Measurements from ENCODE around the gene ACVRL1. TPM values are rescaled to one million over a fixed set of nuclear protein-coding genes. Genes with fewer than 3 reads are reported as not detected.

Gene ACVRL1
- total RNA-seq, 2 experiments from 2014 or later, result not detected

- CTCF ChIA-PET, result no interaction called here
- POLR2A ChIA-PET, result no interaction called here
- Mint-ChIP-seq H3K27me3 (peaks cover 29% of the 10 kb centered on the region), H3K4me1 (no peaks in the 10 kb centered on the region), H3K36me3 (ENCODE audit: low read depth) (no peaks in the 10 kb centered on the region), H3K4me3 (no peak overlapping the region), H3K27ac (no peak overlapping the region), H3K9me3 (no peaks in the 10 kb centered on the region)
- DNase-seq, result no peak
These were observed 637 bp downstream of the ACVRL1 start for GRCh38 chr12:51907856-51908425.

DNA sequence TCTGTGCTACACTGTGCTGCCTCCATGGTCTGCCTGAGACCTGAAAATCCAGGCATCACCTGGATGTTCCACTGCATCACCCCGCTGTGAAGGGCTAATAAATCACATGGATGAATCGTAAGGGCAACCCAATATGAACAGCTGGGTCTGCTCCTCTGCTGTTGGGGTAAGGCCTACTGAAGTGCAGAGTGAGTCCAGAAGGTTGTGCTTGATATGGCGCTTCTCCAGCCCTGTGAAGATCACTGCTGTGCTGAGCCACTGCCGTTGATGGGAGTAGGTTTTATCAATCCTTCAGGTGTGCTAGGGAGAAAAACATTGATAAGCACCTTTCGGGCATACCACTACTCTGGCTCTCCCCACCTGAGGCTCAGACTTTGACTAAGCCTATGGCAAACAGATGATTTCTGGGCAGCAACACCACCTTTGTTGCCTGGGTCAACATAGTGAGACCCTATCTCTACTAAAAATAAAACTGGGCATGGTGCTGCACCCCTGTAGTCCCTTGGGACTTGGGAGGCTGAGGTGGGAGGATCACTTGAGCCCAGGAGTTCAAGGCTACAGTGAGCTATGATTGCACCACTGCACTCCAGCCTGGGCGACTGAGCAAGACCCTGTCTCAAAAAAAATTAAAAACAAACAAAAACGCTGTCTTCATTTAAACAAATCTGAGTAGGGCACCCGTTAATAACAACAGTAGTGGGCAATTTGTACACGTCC lies 1.7 kb downstream of the ACVRL1 start:
- Mint-ChIP-seq H3K9me3 (no peaks in the 10 kb centered on the region), H3K4me1 (no peaks in the 10 kb centered on the region), H3K27me3 (peaks cover 25% of the 10 kb centered on the region), H3K36me3 (ENCODE audit: low read depth) (no peaks in the 10 kb centered on the region), H3K4me3 (no peak overlapping the region), H3K27ac (no peak overlapping the region)
- no peak for DNase-seq
- ChIA-PET CTCF (no interaction called here), POLR2A (no interaction called here)

- H3K27me3 Mint-ChIP-seq, result peaks cover 24% of the 10 kb centered on the region
- H3K36me3 Mint-ChIP-seq (ENCODE audit: low read depth), result no peaks in the 10 kb centered on the region
- no peaks in the 10 kb centered on the region for H3K9me3 Mint-ChIP-seq
- POLR2A ChIA-PET, result no interaction called here
- no peak overlapping the region for H3K27ac Mint-ChIP-seq
- H3K4me3 Mint-ChIP-seq, result no peak overlapping the region
- no peaks in the 10 kb centered on the region for H3K4me1 Mint-ChIP-seq
- CTCF ChIA-PET, result no interaction called here
- no peak for DNase-seq
These were observed 2.9 kb downstream of the ACVRL1 start for GRCh38 chr12:51910168-51910567.

DNA sequence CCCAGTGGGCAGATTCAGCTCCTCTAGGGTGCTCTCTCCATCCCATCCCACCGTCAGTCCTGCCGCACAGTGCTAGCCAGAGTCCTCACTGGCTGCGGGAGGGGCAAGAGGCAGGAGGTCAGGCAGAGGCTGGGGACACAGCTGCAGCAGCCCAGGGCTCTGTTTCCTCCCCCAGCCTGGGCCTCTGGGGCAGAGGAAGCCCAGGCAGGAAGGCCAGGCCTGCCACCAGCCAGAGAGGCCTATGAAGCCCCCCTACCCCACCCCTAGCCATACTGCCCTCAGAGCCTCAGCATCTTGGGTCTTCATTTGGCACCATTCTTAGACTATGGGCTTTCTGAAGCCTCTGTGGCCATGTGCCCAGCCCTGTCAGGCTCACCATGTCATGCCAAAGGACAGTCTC lies 3.4 kb downstream of the ACVRL1 start:
- POLR2A ChIA-PET, result no interaction called here
- H3K4me3 Mint-ChIP-seq, result no peak overlapping the region
- CTCF ChIA-PET, result interaction anchor here (0.6 kb wide), 1 partner anchor 13 kb away, joined by 3 read pairs; no protein-coding TSS in a partner anchor

GRCh38 chr12:51911307-51911706 lies 4.0 kb downstream of the ACVRL1 start:
- Mint-ChIP-seq H3K9me3 (no peaks in the 10 kb centered on the region), H3K4me3 (no peak overlapping the region), H3K27me3 (peaks cover 20% of the 10 kb centered on the region), H3K4me1 (no peaks in the 10 kb centered on the region), H3K27ac (no peak overlapping the region), H3K36me3 (ENCODE audit: low read depth) (no peaks in the 10 kb centered on the region)
- POLR2A ChIA-PET, result no interaction called here
- no peak for DNase-seq
- CTCF ChIA-PET, result interaction anchor here (0.6 to 1.8 kb wide), 3 partner anchors 7 to 69 kb away, joined by 3 to 5 read pairs (median 3); no protein-coding TSS in a partner anchor

More for the DNA sequence above, 3.4 kb downstream of the ACVRL1 start:
- DNase-seq, result no peak
- H3K9me3 Mint-ChIP-seq, result no peaks in the 10 kb centered on the region
- peaks cover 24% of the 10 kb centered on the region for H3K27me3 Mint-ChIP-seq
- no peaks in the 10 kb centered on the region for H3K36me3 Mint-ChIP-seq (ENCODE audit: low read depth)
- H3K27ac Mint-ChIP-seq, result no peak overlapping the region
- H3K4me1 Mint-ChIP-seq, result no peaks in the 10 kb centered on the region

DNA sequence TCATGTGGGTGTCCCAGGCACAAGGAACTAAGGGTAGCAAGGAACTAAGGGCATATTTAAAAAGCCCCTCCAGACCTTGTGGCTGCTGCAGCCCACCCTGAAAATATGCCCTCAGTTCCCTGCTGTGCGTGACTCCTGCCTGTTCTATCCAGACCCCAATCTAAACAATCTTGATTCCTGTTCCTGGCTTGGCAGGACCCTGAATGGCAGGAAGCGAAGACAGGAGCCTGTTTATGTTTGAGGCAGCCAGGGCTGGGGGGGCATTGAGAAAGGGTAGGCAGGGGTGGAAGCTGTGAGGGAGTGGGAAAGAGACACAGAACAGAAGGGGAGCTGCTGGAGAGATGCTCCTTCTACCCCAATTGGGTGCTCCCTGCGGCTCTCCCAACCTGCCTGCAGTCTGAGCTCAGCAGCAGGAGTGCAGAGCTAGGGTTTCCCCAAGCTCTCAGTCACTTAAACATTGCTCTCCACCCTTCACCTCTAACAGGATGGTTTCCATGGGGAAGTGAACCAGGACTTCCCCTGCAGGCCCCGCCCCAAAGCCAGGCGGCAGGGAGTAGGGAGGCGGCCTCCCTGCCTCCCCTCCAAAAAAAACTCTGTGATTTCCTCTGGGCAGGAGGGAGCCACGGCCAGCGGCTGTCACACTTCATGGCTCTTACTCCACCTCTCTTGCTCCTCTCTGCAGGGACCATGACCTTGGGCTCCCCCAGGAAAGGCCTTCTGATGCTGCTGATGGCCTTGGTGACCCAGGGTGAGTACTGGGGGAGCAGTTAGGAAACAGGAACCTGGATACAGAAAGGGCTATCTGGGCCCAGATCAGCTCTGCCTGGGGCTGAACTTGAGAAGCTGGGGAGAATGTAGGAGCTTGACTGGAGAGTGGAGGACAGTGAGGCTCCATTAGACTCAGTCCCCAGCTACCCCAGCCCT lies 4.7 kb downstream of the ACVRL1 start:
- no peak for DNase-seq
- no peaks in the 10 kb centered on the region for H3K4me1 Mint-ChIP-seq
- POLR2A ChIA-PET, result no interaction called here
- H3K27me3 Mint-ChIP-seq, result peaks cover 17% of the 10 kb centered on the region
- no peak overlapping the region for H3K27ac Mint-ChIP-seq
- no peaks in the 10 kb centered on the region for H3K36me3 Mint-ChIP-seq (ENCODE audit: low read depth)
- CTCF ChIA-PET, result interaction anchor here (0.6 to 1.8 kb wide), 5 partner anchors 8 to 69 kb away, joined by 3 to 5 read pairs (median 3); no protein-coding TSS in a partner anchor
- no peaks in the 10 kb centered on the region for H3K9me3 Mint-ChIP-seq
- H3K4me3 Mint-ChIP-seq, result no peak overlapping the region

GRCh38 chr12:51913071-51914033 lies 6.0 kb downstream of the ACVRL1 start:
- H3K4me1 Mint-ChIP-seq, result no peaks in the 10 kb centered on the region
- H3K27me3 Mint-ChIP-seq, result peaks cover 9% of the 10 kb centered on the region
- no peak for DNase-seq
- CTCF ChIA-PET, result interaction anchor here (0.9 to 1.8 kb wide), 3 partner anchors 14 to 67 kb away, joined by 3 to 5 read pairs (median 3); no protein-coding TSS in a partner anchor
- H3K4me3 Mint-ChIP-seq, result no peak overlapping the region
- no peaks in the 10 kb centered on the region for H3K9me3 Mint-ChIP-seq
- POLR2A ChIA-PET, result no interaction called here
- H3K27ac Mint-ChIP-seq, result no peak overlapping the region
- H3K36me3 Mint-ChIP-seq (ENCODE audit: low read depth), result no peaks in the 10 kb centered on the region

DNA sequence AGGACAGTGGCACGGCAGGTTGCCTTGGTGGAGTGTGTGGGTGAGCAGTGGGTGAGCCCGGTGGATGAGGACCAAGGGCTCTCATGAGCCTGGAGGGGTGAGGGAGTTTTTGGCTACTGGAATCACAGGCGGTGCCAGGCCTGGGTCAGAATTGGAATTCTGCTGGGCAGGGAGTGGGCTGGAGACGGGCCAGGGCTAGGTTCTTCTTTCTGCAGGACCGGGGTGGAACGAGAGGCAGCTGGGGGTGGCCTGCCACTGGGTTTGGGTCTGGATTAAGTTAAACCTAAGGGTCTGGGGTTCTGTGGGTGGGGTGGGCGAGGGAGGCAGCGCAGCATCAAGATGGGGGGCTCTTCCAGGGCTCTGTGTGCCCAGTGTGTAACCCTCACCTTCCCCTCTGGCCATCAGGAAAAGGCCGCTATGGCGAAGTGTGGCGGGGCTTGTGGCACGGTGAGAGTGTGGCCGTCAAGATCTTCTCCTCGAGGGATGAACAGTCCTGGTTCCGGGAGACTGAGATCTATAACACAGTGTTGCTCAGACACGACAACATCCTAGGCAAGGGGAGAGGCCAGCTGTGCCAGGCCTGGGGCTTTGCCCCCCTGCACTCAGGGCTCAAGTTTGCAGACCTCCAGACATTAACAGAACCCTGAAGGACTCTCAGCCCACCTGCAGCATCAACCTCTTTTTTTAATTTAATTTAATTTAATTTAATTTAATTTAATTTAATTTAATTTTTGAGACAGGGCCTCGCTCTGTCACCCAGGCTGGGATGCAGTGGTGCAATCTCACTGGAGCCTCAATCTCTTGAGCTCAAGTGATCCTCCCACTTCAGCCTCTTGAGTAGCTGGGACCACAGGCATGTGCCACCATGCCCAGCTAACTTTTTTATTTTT lies 7.0 kb downstream of the ACVRL1 start:
- Mint-ChIP-seq H3K36me3 (ENCODE audit: low read depth) (no peaks in the 10 kb centered on the region), H3K27ac (no peak overlapping the region), H3K27me3 (peaks cover 3% of the 10 kb centered on the region), H3K9me3 (no peaks in the 10 kb centered on the region), H3K4me3 (no peak overlapping the region), H3K4me1 (no peaks in the 10 kb centered on the region)
- ChIA-PET CTCF (interaction anchor here (0.7 to 0.9 kb wide), 2 partner anchors 9 to 106 kb away, joined by 3 to 4 read pairs; no protein-coding TSS in a partner anchor), POLR2A (no interaction called here)
- no peak for DNase-seq

- Mint-ChIP-seq H3K36me3 (ENCODE audit: low read depth) (no peaks in the 10 kb centered on the region), H3K4me3 (no peak overlapping the region), H3K27me3 (no peaks in the 10 kb centered on the region), H3K9me3 (no peaks in the 10 kb centered on the region), H3K27ac (no peak overlapping the region), H3K4me1 (no peaks in the 10 kb centered on the region)
- DNase-seq, result no peak
- ChIA-PET POLR2A (no interaction called here), CTCF (interaction anchor here (0.7 to 0.9 kb wide), 2 partner anchors 8 to 105 kb away, joined by 3 to 4 read pairs; no protein-coding TSS in a partner anchor)
These were observed 7.8 kb downstream of the ACVRL1 start for GRCh38 chr12:51915003-51915625.

GRCh38 chr12:51915951-51916350 lies 8.6 kb downstream of the ACVRL1 start:
- Mint-ChIP-seq H3K27ac (no peak overlapping the region), H3K36me3 (ENCODE audit: low read depth) (no peaks in the 10 kb centered on the region), H3K9me3 (no peaks in the 10 kb centered on the region), H3K4me1 (no peaks in the 10 kb centered on the region), H3K27me3 (no peaks in the 10 kb centered on the region), H3K4me3 (no peak overlapping the region)
- no peak for DNase-seq
- POLR2A ChIA-PET, result no interaction called here
- CTCF ChIA-PET, result interaction anchor here (1.5 kb wide), 1 partner anchor 11 kb away, joined by 5 read pairs; no protein-coding TSS in a partner anchor

DNA sequence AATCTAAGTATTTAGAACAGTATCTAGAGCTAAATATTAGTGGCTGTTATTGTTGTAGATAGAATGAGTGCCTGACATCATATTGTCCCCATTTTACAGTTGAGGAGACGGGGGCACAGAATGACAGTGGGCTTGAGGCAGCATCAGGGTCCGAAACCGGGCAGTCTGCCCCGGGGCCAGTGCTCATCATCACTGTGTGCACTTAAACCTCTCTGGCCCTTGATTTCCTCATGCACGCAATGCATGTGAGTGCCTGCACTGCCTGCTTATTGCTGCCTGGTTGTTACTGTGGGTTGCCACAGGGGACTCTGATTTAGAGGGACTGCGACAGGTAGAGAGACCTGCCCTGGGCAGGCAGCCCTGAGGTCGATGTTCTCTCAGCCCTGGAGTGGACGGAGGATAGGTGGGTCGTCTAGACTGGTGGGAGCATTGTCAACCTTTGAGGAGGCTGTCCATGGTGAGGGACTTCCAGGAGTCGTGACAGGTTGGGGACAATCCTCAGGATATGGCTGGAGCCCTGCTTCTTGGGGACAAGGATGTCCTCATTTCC lies 9.8 kb downstream of the ACVRL1 start:
- CTCF ChIA-PET, result interaction anchor here (1.5 kb wide), 1 partner anchor 9 kb away, joined by 5 read pairs; no protein-coding TSS in a partner anchor
- Mint-ChIP-seq H3K4me3 (no peak overlapping the region), H3K27me3 (no peaks in the 10 kb centered on the region), H3K27ac (no peak overlapping the region), H3K9me3 (no peaks in the 10 kb centered on the region), H3K36me3 (ENCODE audit: low read depth) (no peaks in the 10 kb centered on the region), H3K4me1 (no peaks in the 10 kb centered on the region)
- no peak for DNase-seq
- POLR2A ChIA-PET, result no interaction called here
